ENCODE measurements around the gene SLC6A17. TPM values are rescaled to one million over a fixed set of nuclear protein-coding genes. Genes with fewer than 3 reads are reported as not detected.

SLC6A17 gene
- total RNA-seq, 1 experiment from 2014 or later: 0.24 TPM

DNA sequence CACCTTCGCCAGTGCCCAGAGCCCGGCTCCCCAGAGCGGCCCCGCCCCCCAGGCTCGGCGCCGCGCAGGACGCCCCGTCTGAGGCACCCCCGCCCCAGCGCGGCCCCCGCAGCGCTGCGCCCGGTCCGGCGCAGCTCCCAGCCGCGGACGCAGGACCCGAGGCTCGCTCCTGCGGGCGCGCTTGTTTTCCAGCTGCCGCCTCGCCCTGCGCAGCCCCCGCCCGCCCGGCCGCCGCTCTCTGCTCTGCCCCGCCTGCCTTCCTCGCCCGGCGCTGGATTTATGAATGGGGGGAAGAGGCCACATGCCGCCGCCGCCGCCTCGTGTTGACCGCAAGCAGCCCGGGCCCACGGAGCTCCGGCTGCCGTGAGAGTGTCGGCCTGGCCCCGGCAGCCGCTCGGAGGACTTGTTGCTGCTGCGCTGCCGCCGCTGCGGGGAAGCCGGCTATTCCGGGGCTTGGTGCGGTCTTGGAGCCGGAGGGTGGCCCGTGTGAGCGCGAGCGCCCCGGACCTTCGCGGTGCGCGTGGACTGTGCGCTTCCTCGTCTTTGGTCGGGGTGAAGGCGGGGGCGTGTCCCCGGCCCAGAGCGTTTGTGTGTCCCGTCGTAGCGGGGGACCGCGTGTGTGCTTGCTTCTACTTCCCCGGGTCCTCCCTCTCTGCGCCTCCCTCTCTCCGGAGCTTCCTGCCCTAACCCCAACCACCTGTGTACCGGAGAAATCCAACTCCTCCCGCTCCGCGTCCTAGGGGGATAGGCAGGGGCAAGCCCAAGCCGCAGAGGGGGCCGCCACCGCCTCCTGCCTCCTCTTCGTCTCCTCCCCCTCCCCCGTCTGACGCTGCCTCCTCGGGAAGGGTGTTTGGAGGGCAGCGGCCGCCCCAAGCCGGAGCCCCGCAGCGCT is 60.6 kb downstream of the SLC6A17 start (continued):
- TF ChIP-seq, protein P1, sequence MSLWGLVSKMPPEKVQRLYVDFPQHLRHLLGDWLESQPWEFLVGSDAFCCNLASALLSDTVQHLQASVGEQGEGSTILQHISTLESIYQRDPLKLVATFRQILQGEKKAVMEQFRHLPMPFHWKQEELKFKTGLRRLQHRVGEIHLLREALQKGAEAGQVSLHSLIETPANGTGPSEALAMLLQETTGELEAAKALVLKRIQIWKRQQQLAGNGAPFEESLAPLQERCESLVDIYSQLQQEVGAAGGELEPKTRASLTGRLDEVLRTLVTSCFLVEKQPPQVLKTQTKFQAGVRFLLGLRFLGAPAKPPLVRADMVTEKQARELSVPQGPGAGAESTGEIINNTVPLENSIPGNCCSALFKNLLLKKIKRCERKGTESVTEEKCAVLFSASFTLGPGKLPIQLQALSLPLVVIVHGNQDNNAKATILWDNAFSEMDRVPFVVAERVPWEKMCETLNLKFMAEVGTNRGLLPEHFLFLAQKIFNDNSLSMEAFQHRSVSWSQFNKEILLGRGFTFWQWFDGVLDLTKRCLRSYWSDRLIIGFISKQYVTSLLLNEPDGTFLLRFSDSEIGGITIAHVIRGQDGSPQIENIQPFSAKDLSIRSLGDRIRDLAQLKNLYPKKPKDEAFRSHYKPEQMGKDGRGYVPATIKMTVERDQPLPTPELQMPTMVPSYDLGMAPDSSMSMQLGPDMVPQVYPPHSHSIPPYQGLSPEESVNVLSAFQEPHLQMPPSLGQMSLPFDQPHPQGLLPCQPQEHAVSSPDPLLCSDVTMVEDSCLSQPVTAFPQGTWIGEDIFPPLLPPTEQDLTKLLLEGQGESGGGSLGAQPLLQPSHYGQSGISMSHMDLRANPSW (CRISPR knock-in tag; conservative IDR thresholded peaks at IDR 0.05; ENCODE audit: low read depth): no peak
- TF ChIP-seq, protein P2, sequence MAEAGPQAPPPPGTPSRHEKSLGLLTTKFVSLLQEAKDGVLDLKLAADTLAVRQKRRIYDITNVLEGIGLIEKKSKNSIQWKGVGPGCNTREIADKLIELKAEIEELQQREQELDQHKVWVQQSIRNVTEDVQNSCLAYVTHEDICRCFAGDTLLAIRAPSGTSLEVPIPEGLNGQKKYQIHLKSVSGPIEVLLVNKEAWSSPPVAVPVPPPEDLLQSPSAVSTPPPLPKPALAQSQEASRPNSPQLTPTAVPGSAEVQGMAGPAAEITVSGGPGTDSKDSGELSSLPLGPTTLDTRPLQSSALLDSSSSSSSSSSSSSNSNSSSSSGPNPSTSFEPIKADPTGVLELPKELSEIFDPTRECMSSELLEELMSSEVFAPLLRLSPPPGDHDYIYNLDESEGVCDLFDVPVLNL (CRISPR knock-in tag; IDR thresholded peaks at IDR 0.05; ENCODE audit: borderline replicate concordance, low read depth): no peak
- no peak for TF ChIP-seq CREB1 (CRISPR knock-in tag; IDR thresholded peaks at IDR 0.05)
- TF ChIP-seq CBFB (CRISPR knock-in tag; IDR thresholded peaks at IDR 0.05; ENCODE audit: low read depth): no peak
- TF ChIP-seq ZBTB21 (CRISPR knock-in tag; IDR thresholded peaks at IDR 0.05; ENCODE audit: borderline replicate concordance): no peak
- TF ChIP-seq, protein P3, sequence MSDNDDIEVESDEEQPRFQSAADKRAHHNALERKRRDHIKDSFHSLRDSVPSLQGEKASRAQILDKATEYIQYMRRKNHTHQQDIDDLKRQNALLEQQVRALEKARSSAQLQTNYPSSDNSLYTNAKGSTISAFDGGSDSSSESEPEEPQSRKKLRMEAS (CRISPR knock-in tag; IDR thresholded peaks at IDR 0.05): peak; percentile 34; the same call in 1 of the 2 replicates
- TF ChIP-seq, protein P4, sequence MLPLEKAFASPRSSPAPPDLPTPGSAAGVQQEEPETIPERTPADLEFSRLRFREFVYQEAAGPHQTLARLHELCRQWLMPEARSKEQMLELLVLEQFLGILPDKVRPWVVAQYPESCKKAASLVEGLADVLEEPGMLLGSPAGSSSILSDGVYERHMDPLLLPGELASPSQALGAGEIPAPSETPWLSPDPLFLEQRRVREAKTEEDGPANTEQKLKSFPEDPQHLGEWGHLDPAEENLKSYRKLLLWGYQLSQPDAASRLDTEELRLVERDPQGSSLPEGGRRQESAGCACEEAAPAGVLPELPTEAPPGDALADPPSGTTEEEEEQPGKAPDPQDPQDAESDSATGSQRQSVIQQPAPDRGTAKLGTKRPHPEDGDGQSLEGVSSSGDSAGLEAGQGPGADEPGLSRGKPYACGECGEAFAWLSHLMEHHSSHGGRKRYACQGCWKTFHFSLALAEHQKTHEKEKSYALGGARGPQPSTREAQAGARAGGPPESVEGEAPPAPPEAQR (CRISPR knock-in tag; IDR thresholded peaks at IDR 0.05): no peak
- no peak for TF ChIP-seq ZNF317 (CRISPR knock-in tag; IDR thresholded peaks at IDR 0.05; ENCODE audit: borderline replicate concordance, low read depth)
- TF ChIP-seq, protein P5, sequence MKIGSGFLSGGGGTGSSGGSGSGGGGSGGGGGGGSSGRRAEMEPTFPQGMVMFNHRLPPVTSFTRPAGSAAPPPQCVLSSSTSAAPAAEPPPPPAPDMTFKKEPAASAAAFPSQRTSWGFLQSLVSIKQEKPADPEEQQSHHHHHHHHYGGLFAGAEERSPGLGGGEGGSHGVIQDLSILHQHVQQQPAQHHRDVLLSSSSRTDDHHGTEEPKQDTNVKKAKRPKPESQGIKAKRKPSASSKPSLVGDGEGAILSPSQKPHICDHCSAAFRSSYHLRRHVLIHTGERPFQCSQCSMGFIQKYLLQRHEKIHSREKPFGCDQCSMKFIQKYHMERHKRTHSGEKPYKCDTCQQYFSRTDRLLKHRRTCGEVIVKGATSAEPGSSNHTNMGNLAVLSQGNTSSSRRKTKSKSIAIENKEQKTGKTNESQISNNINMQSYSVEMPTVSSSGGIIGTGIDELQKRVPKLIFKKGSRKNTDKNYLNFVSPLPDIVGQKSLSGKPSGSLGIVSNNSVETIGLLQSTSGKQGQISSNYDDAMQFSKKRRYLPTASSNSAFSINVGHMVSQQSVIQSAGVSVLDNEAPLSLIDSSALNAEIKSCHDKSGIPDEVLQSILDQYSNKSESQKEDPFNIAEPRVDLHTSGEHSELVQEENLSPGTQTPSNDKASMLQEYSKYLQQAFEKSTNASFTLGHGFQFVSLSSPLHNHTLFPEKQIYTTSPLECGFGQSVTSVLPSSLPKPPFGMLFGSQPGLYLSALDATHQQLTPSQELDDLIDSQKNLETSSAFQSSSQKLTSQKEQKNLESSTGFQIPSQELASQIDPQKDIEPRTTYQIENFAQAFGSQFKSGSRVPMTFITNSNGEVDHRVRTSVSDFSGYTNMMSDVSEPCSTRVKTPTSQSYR (CRISPR knock-in tag; IDR thresholded peaks at IDR 0.05): no peak
- TF ChIP-seq, protein P6, sequence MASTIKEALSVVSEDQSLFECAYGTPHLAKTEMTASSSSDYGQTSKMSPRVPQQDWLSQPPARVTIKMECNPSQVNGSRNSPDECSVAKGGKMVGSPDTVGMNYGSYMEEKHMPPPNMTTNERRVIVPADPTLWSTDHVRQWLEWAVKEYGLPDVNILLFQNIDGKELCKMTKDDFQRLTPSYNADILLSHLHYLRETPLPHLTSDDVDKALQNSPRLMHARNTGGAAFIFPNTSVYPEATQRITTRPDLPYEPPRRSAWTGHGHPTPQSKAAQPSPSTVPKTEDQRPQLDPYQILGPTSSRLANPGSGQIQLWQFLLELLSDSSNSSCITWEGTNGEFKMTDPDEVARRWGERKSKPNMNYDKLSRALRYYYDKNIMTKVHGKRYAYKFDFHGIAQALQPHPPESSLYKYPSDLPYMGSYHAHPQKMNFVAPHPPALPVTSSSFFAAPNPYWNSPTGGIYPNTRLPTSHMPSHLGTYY (CRISPR knock-in tag; IDR thresholded peaks at IDR 0.05): no peak
- TF ChIP-seq ZNF423 (CRISPR knock-in tag; IDR thresholded peaks at IDR 0.05): no peak
- 0 out of 2 replicates have a peak, but pooled peaks have one; percentile 10 for TF ChIP-seq KAT7 (CRISPR knock-in tag; IDR thresholded peaks at IDR 0.05; ENCODE audit: borderline replicate concordance)
- no peak for TF ChIP-seq ZNF671 (CRISPR knock-in tag; IDR thresholded peaks at IDR 0.05)
- TF ChIP-seq TCF7 (CRISPR knock-in tag; IDR thresholded peaks at IDR 0.05; ENCODE audit: low read depth): no peak
- TF ChIP-seq NR3C1 (CRISPR knock-in tag; conservative IDR thresholded peaks at IDR 0.05; ENCODE audit: low read depth): no peak
- no peak for TF ChIP-seq NR2C2 (CRISPR knock-in tag; IDR thresholded peaks at IDR 0.05)
- TF ChIP-seq SP1 (CRISPR knock-in tag; conservative IDR thresholded peaks at IDR 0.05): peak; percentile 32; the same call in 1 of the 2 replicates
- TF ChIP-seq FOXK1 (CRISPR knock-in tag; IDR thresholded peaks at IDR 0.05): no peak
- TF ChIP-seq ZNF263 (CRISPR knock-in tag; IDR thresholded peaks at IDR 0.05; ENCODE audit: low read depth): peak; percentile 61; the same call in 1 of the 2 replicates
- TF ChIP-seq FOXP1 (CRISPR knock-in tag; IDR thresholded peaks at IDR 0.05; ENCODE audit: borderline replicate concordance): peak; percentile 64; the same call in 1 of the 2 replicates
